ENCODE data around the gene ADAT3.
A peak's percentile ranks its signal among the peaks of the same experiment; 100 is the strongest.

The ADAT3 gene

GRCh38 chr19:1912760-1913505 is 7.7 kb downstream of the ADAT3 start:
- no peak for DNase-seq (ENCODE audit: low spot score)

GRCh38 chr19:1913781-1914577 is 8.8 kb downstream of the ADAT3 start:
- no peak for DNase-seq (ENCODE audit: low spot score)

GRCh38 chr19:1914826-1915341 is 9.7 kb downstream of the ADAT3 start:
- DNase-seq (ENCODE audit: low spot score), result no peak

- no peak for DNase-seq (ENCODE audit: low spot score)
These were observed 11.9 kb downstream of the ADAT3 start for GRCh38 chr19:1917146-1917545.

- no peak for DNase-seq (ENCODE audit: low spot score)
These were observed 12.7 kb downstream of the ADAT3 start for GRCh38 chr19:1917926-1918325.

GRCh38 chr19:1918975-1919374 is 13.8 kb downstream of the ADAT3 start:
- no peak for DNase-seq (ENCODE audit: low spot score)

GRCh38 chr19:1920644-1921043 is 15.4 kb downstream of the ADAT3 start:
- no peak for DNase-seq (ENCODE audit: low spot score)

- no peak for DNase-seq (ENCODE audit: low spot score)
These were observed 16.1 kb downstream of the ADAT3 start for GRCh38 chr19:1921326-1921725.

GRCh38 chr19:1921825-1922224 is 16.6 kb downstream of the ADAT3 start:
- no peak for DNase-seq (ENCODE audit: low spot score)

- no peak for DNase-seq (ENCODE audit: low spot score)
These were observed 17.6 kb downstream of the ADAT3 start for GRCh38 chr19:1922803-1923202.

GRCh38 chr19:1923319-1923718 is 18.1 kb downstream of the ADAT3 start:
- no peak for DNase-seq (ENCODE audit: low spot score)

GRCh38 chr19:1924320-1924961 is 19.2 kb downstream of the ADAT3 start:
- DNase-seq (ENCODE audit: low spot score), result no peak

GRCh38 chr19:1925544-1925943 is 20.3 kb downstream of the ADAT3 start:
- DNase-seq (ENCODE audit: low spot score), result no peak

- peak; percentile 95 for DNase-seq (ENCODE audit: low spot score)
These were observed 24.0 kb downstream of the ADAT3 start for GRCh38 chr19:1929021-1929742.

GRCh38 chr19:1931445-1931844 is 26.2 kb downstream of the ADAT3 start:
- no peak for DNase-seq (ENCODE audit: low spot score)

- no peak for DNase-seq (ENCODE audit: low spot score)
These were observed 27.2 kb downstream of the ADAT3 start for GRCh38 chr19:1932395-1932794.

GRCh38 chr19:1933244-1933643 is 28.0 kb downstream of the ADAT3 start:
- DNase-seq (ENCODE audit: low spot score), result no peak

GRCh38 chr19:1933942-1934341 is 28.7 kb downstream of the ADAT3 start:
- DNase-seq (ENCODE audit: low spot score), result no peak

- DNase-seq (ENCODE audit: low spot score), result no peak
These were observed 30.4 kb downstream of the ADAT3 start for GRCh38 chr19:1935484-1936208.

GRCh38 chr19:1936430-1936829 is 31.2 kb downstream of the ADAT3 start:
- no peak for DNase-seq (ENCODE audit: low spot score)

GRCh38 chr19:1936916-1937610 is 31.9 kb downstream of the ADAT3 start:
- no peak for DNase-seq (ENCODE audit: low spot score)

Measured in HuH-7.5 (cell line).